ENCODE results near the gene HYAL3. TPM values are rescaled to one million over a fixed set of nuclear protein-coding genes. Genes with fewer than 3 reads are reported as not detected.

The HYAL3 gene
- total and polyA plus RNA-seq, 8 donors, result 1.3 to 7.9 (median 4.4) TPM; not detected in 2

DNA sequence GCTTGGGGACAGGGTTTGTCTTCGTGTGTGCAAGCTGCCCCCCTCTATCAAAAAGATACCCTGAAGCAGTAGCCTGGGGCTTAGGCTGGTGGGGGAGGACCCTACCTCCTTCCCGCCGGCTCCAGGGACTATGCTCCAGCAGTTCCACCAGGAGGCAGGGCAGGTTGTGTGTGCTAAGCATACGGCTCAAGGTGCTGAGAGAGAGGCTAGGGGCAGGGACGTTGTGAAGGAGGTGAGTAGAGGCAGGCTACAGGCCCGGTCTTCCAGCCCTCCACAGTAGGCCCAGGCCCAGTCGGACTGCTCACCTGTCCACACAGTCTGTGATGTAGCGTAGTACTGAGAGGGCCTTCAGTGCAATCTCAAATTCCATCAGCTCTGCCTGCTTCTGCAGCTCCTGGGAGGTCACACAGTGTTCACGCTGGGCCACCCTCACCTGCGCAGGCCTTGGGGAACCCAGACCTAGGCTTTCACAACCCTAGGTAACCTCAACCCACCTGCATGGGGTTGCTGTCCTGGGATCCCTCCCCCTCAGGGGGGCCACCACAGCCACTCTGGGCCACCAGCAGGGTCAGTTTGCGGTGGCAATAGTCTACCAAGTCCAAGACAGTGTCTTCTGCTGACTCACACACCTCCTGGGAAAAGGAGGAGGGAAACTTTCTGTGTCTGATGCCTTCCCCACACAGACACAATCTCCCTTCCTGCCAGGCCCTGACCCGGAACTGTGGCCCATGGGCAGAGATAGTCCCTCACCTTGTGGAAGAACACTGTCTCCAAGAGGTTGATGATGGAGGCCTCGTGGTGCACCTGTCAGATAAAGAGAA is 43.8 kb upstream of the HYAL3 start:
- DNase-seq, result no peak
- H3K4me1 ChIP-seq, result peaks cover 37 to 78% (median 65%) of the 10 kb centered on the region in 4 donors
- TF ChIP-seq POLR2A (IDR thresholded peaks at IDR 0.05), result no peak
- TF ChIP-seq, protein P1, sequence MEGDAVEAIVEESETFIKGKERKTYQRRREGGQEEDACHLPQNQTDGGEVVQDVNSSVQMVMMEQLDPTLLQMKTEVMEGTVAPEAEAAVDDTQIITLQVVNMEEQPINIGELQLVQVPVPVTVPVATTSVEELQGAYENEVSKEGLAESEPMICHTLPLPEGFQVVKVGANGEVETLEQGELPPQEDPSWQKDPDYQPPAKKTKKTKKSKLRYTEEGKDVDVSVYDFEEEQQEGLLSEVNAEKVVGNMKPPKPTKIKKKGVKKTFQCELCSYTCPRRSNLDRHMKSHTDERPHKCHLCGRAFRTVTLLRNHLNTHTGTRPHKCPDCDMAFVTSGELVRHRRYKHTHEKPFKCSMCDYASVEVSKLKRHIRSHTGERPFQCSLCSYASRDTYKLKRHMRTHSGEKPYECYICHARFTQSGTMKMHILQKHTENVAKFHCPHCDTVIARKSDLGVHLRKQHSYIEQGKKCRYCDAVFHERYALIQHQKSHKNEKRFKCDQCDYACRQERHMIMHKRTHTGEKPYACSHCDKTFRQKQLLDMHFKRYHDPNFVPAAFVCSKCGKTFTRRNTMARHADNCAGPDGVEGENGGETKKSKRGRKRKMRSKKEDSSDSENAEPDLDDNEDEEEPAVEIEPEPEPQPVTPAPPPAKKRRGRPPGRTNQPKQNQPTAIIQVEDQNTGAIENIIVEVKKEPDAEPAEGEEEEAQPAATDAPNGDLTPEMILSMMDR (IDR thresholded peaks at IDR 0.05), result no peak
- no peaks in the 10 kb centered on the region for H3K9me3 ChIP-seq
- WGBS, 5 donors, result 75 to 89% (median 83%) methylated on average over 12 to 13 of the region's 13 CpGs
- H3K36me3 ChIP-seq, result peaks cover 6 to 7% (median 6%) of the 10 kb centered on the region in 4 donors
- no peak overlapping the region for H3K4me3 ChIP-seq
- intact Hi-C loops (cut with DNase I; ENCODE audit: low total_unique reads), result no loop called here
- H3K27me3 ChIP-seq, result no peaks in the 10 kb centered on the region
- no peak overlapping the region for H3K27ac ChIP-seq

DNA sequence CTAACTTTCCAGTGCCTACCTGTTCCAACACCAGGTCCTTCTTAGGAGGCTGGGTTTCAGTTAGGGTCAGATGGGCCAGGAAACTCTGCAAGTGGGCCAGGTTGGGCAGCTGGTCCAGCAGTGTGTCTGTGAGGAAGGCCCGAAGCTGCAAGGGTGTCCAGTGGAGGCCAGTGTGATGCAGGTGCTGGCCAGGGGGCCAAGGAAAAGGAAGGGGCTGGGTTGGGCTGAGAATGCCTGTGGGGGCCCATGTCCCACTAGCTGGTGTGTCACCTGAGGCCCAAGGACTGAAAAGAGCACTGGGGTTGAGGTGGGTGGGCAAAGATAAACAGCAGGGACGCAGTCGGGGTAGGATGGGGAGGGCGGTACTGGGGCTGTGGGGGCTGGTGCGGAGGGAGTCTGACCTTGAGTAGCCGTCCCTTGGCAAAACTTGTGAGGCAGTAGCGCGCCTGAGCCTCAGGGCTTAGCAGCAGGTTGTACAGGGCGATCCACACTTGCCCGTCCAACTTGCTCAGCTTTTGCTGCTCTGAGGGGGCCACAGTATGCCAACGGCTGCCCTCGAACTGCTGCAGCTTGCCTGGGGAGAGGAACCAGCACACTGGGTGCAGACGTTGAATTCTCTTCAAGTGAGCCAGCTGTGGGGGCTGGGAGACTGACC is 42.9 kb upstream of the HYAL3 start:
- Histone ChIP-seq H3K27me3 (no peaks in the 10 kb centered on the region), H3K4me3 (no peak overlapping the region), H3K27ac (peak overlapping the region in 2 of 5 donors; percentile 96 to 97), H3K36me3 (no peaks in the 10 kb centered on the region), H3K9me3 (no peaks in the 10 kb centered on the region), H3K4me1 (peaks cover 40 to 73% (median 63%) of the 10 kb centered on the region in 4 donors)
- intact Hi-C loops (cut with DNase I; ENCODE audit: low total_unique reads), result no loop called here
- WGBS, 5 donors, result 88 to 91% (median 91%) methylated on average over 11 to 13 of the region's 13 CpGs
- TF ChIP-seq POLR2A (IDR thresholded peaks at IDR 0.05), result no peak
- TF ChIP-seq EP300 (IDR thresholded peaks at IDR 0.05), result no peak
- TF ChIP-seq POLR2AphosphoS5 (IDR thresholded peaks at IDR 0.05), result no peak
- TF ChIP-seq, protein P1 (IDR thresholded peaks at IDR 0.05), result no peak
- DNase-seq, result no peak

DNA sequence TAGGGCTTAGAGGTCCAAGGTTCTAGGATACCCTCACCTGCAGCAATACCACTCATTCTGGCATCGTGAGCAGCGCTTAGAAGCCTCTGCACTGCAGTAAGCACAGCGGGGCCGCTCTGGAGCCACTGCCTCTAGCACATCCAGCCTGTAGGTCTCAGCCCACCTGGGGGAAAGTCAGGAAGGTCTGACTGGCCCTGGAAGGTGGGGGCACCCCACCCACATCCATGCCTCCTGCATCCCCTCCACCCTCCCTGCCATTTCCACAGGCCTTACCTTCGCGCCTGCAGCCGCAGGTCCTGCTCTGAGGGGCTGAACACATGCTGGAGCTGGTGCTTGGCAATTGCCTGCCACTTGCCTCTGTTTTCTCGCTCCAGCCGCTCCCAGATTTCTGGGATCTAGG is 42.3 kb upstream of the HYAL3 start:
- Histone ChIP-seq H3K27ac (peak overlapping the region; percentile 69 to 99 (median 96)), H3K4me3 (peak overlapping the region; percentile 50 to 52 (median 52)), H3K36me3 (no peaks in the 10 kb centered on the region), H3K4me1 (peaks cover 40 to 67% (median 59%) of the 10 kb centered on the region in 4 donors), H3K9me3 (no peaks in the 10 kb centered on the region), H3K27me3 (no peaks in the 10 kb centered on the region)
- DNase-seq, result no peak
- TF ChIP-seq POLR2A (IDR thresholded peaks at IDR 0.05) (no peak), EP300 (IDR thresholded peaks at IDR 0.05) (no peak), POLR2AphosphoS5 (IDR thresholded peaks at IDR 0.05) (no peak)
- TF ChIP-seq, protein P1 (IDR thresholded peaks at IDR 0.05), result no peak
- WGBS, 5 donors, result 86 to 94% (median 90%) methylated on average over 5 to 9 of the region's 9 CpGs
- intact Hi-C loops (cut with DNase I; ENCODE audit: low total_unique reads), result no loop called here

DNA sequence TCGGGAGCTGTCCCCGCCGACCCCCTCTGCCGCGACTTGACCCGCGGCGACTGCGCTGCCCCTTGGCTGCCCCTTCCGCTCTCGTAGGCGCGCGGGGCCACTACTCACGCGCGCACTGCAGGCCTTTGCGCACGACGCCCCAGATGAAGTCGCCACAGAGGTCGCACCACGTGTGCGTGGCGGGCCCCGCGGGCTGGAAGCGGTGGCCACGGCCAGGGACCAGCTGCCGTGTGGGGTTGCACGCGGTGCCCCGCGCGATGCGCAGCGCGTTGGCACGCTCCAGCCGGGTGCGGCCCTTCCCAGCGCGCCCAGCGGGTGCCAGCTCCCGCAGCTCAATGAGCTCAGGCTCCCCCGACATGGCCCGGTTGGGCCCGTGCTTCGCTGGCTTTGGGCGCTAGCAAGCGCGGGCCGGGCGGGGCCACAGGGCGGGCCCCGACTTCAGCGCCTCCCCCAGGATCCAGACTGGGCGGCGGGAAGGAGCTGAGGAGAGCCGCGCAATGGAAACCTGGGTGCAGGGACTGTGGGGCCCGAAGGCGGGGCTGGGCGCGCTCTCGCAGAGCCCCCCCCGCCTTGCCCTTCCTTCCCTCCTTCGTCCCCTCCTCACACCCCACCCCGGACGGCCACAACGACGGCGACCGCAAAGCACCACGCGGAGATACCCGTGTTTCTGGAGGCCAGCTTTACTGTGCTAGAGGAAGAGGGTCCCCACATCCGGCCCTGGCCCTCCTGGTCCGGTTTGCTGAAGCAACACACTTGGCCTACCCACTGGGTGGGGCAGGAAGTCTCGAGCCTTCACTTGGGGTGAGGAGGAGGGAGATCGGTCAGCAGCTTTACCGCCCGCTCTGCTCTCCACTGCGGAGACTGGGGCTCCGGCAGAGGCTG is 41.5 kb upstream of the HYAL3 start, which contains the start of gene RASSF1:
Gene RASSF1 (minus strand): TSS at position 389 of the 882 bp plus-strand sequence. CDS start 31 bp downstream, at position 358.
- Histone ChIP-seq H3K27me3 (no peaks in the 10 kb centered on the region), H3K27ac (peak within 1 kb of the TSS; percentile 69 to 99 (median 96)), H3K9me3 (no peaks in the 10 kb centered on the region), H3K4me3 (peak within 1 kb of the TSS; percentile 50 to 52 (median 52)), H3K36me3 (no peaks in the 10 kb centered on the region), H3K4me1 (peaks cover 46 to 67% (median 61%) of the 10 kb centered on the region in 4 donors)
- intact Hi-C loops (cut with DNase I; ENCODE audit: low total_unique reads), result no loop called here
- TF ChIP-seq POLR2AphosphoS5 (IDR thresholded peaks at IDR 0.05) (peak in 2 of 3 donors; percentile 39 to 64), POLR2A (IDR thresholded peaks at IDR 0.05) (peak in 1 of 4 donors; percentile 18), EP300 (IDR thresholded peaks at IDR 0.05) (no peak)
- TF ChIP-seq, protein P1 (IDR thresholded peaks at IDR 0.05), result no peak
- 1 to 7% (median 3%) methylated on average over 44 to 85 of the region's 85 CpGs for WGBS, 5 donors
- DNase-seq, result peak; percentile 79 to 91
